Thyroid gland (tissue), 4 donors: Measurements from ENCODE around the gene UMODL1. TPM values are rescaled to one million over a fixed set of nuclear protein-coding genes. Genes with fewer than 3 reads are reported as not detected.

ENCODE experiments used
- DNase-seq, 2 donors: peaks; one replicate each; pipeline ENCODE4 v3.0.0-alpha.2; 2019
- H3K27ac ChIP-seq, 3 donors: fragments of 200-600 bp; sonication (generic); 1 replicate in 2 of 3; 2 replicates in 1 of 3; pipeline ENCODE4 v1.5.1; 2016 to 2019; ENCODE audit warnings: mild to moderate bottlenecking in 1 of 3, moderate library complexity in 1 of 3
- H3K27me3 ChIP-seq: fragments of 200-600 bp; sonication (generic); one replicate; pipeline ENCODE4 v1.5.1; 2019
- H3K36me3 ChIP-seq, 2 donors: fragments of 200-600 bp; sonication (generic); one replicate each; pipeline ENCODE4 v1.5.1; 2016 to 2019
- H3K4me1 ChIP-seq, 2 donors: fragments of 200-600 bp; sonication (generic); one replicate each; pipeline ENCODE4 v1.5.1; 2017 to 2019
- H3K4me3 ChIP-seq, 3 donors: fragments of 200-600 bp; sonication (generic); replicated peaks in 1 of 3; 1 replicate in 2 of 3; 2 replicates in 1 of 3; pipeline ENCODE4 v1.5.1; 2016; ENCODE audit warnings: mild to moderate bottlenecking in 1 of 3
- H3K9me3 ChIP-seq: fragments of 200-600 bp; sonication (generic); one replicate; pipeline ENCODE4 v1.5.1; 2017
- CTCF ChIP-seq, 6 experiments: fragments of 200-600 bp in 3 of 6; fragments of 450-650 bp in 3 of 6; sonication (generic) in 3 of 6; IDR thresholded peaks; one replicate each; pipeline ENCODE4 v1.5.1; 2016 to 2019; ENCODE audit warnings: antibody characterized with exemption in 6 of 6, mild to moderate bottlenecking in 2 of 6, inconsistent platforms in 1 of 6, moderate library complexity in 1 of 6
- POLR2A ChIP-seq, 2 donors: fragments of 450-650 bp; IDR thresholded peaks; one replicate each; pipeline ENCODE4 v1.6.1; 2017; ENCODE audit warnings: antibody characterized with exemption in 2 of 2, mild to moderate bottlenecking in 2 of 2, moderate library complexity in 1 of 2
- WGBS, 2 donors: methylation state at CpG; one replicate each; pipeline ENCODE4 v1.1.5; 2017; 5-methylcytosine and 5-hydroxymethylcytosine counted together
- intact Hi-C: fragments of 100-400 bp; cut with DNase I; formaldehyde crosslinking; loops from one replicate; pipeline ENCODE4 v1.15.1; 2023
- total RNA-seq, 4 donors: library from RNA; depleted of rRNA; stranded (reverse); fragments of >200 nt; gene quantifications; one replicate each; pipeline ENCODE4 v1.2.3, GENCODE V29; 2016

The UMODL1 gene
- total RNA-seq, 4 donors from 2014 or later, result not detected

GRCh38 chr21:42120101-42120902, 49.2 kb downstream of the UMODL1 start:
- H3K27me3 ChIP-seq, result no peaks in the 10 kb centered on the region
- H3K9me3 ChIP-seq, result no peaks in the 10 kb centered on the region
- DNase-seq, result no peak
- peaks cover 0 to 7% of the 10 kb centered on the region in 2 donors for H3K4me1 ChIP-seq
- H3K4me3 ChIP-seq, result no peak overlapping the region
- WGBS, 2 donors, result 68 to 80% methylated on average over 10 of the region's 11 CpGs
- TF ChIP-seq CTCF (IDR thresholded peaks at IDR 0.05) (no peak), POLR2A (IDR thresholded peaks at IDR 0.05) (no peak)
- H3K36me3 ChIP-seq, result no peaks in the 10 kb centered on the region
- intact Hi-C loops, result no loop called here
- no peak overlapping the region for H3K27ac ChIP-seq

GRCh38 chr21:42120903-42121535, 49.9 kb downstream of the UMODL1 start:
- H3K27ac ChIP-seq, result no peak overlapping the region
- H3K27me3 ChIP-seq, result no peaks in the 10 kb centered on the region
- H3K36me3 ChIP-seq, result no peaks in the 10 kb centered on the region
- H3K4me3 ChIP-seq, result no peak overlapping the region
- DNase-seq, result no peak
- intact Hi-C loops, result no loop called here
- TF ChIP-seq POLR2A (IDR thresholded peaks at IDR 0.05) (no peak), CTCF (IDR thresholded peaks at IDR 0.05) (no peak)
- 52 to 61% methylated on average over 13 of the region's 13 CpGs for WGBS, 2 donors
- no peaks in the 10 kb centered on the region for H3K9me3 ChIP-seq
- H3K4me1 ChIP-seq, result peaks cover 6 to 14% of the 10 kb centered on the region in 2 donors

- WGBS, 2 donors, result 32 to 53% methylated on average over 4 of the region's 4 CpGs
These were observed 50.7 kb downstream of the UMODL1 start for GRCh38 chr21:42121794-42122193.

GRCh38 chr21:42122398-42122797, 51.3 kb downstream of the UMODL1 start:
- H3K4me1 ChIP-seq, result peaks cover 10 to 22% of the 10 kb centered on the region in 2 donors
- 87 to 91% methylated on average over 13 of the region's 13 CpGs for WGBS, 2 donors
- no peak overlapping the region for H3K27ac ChIP-seq
- H3K4me3 ChIP-seq, result no peak overlapping the region
- no peak for TF ChIP-seq POLR2A (IDR thresholded peaks at IDR 0.05)
- no peak for TF ChIP-seq CTCF (IDR thresholded peaks at IDR 0.05)
- H3K36me3 ChIP-seq, result no peaks in the 10 kb centered on the region
- H3K9me3 ChIP-seq, result no peaks in the 10 kb centered on the region
- no peaks in the 10 kb centered on the region for H3K27me3 ChIP-seq
- intact Hi-C loops, result no loop called here
- no peak for DNase-seq

More at GRCh38 chr21:42121794-42122193, 50.7 kb downstream of the UMODL1 start:
- TF ChIP-seq POLR2A (IDR thresholded peaks at IDR 0.05) (no peak), CTCF (IDR thresholded peaks at IDR 0.05) (no peak)
- Histone ChIP-seq H3K4me1 (peaks cover 7 to 20% of the 10 kb centered on the region in 2 donors), H3K27me3 (no peaks in the 10 kb centered on the region), H3K27ac (no peak overlapping the region), H3K9me3 (no peaks in the 10 kb centered on the region), H3K4me3 (no peak overlapping the region), H3K36me3 (no peaks in the 10 kb centered on the region)
- peak; percentile 78 to 82 for DNase-seq
- intact Hi-C loops, result no loop called here

- WGBS, 2 donors, result 69 to 84% methylated on average over 3 to 13 of the region's 13 CpGs
- Histone ChIP-seq H3K9me3 (no peaks in the 10 kb centered on the region), H3K4me1 (peaks cover 11 to 26% of the 10 kb centered on the region in 2 donors), H3K36me3 (no peaks in the 10 kb centered on the region), H3K4me3 (no peak overlapping the region), H3K27me3 (no peaks in the 10 kb centered on the region), H3K27ac (no peak overlapping the region)
- intact Hi-C loops, result no loop called here
- TF ChIP-seq POLR2A (IDR thresholded peaks at IDR 0.05), result no peak
- no peak for DNase-seq
These were observed 51.7 kb downstream of the UMODL1 start for GRCh38 chr21:42122808-42123207.
